Activated effector memory CD4-positive, alpha-beta T cell treated with anti-CD3 and anti-CD28 coated beads, Interleukin-2, amount 50 U/mL, for 16 hours (primary cell): ENCODE data around the gene TSPAN10.
A peak's percentile ranks its signal among the peaks of the same experiment; 100 is the strongest.
"Not testable (repeated sequence)": the region's sequence is repeated elsewhere in the genome, so short reads cannot be mapped to it uniquely, and the experiment has no call there.

Experiments used
- DNase-seq: peaks from one replicate; pipeline ENCODE4 v3.0.0-alpha.2; 2020

TSPAN10 gene

GRCh38 chr17:81636505-81637288 lies at the start of gene TSPAN10, which contains the start of gene NPLOC4:
TSPAN10 (plus strand) TSS chr17:81637196; CDS start chr17:81642413, 5,217 bp downstream.
NPLOC4 (minus strand) TSS chr17:81637112; CDS start chr17:81636930, 182 bp downstream.
- peak; percentile 94 for DNase-seq

GRCh38 chr17:81589612-81590011 lies 47.4 kb upstream of the TSPAN10 start:
- no peak for DNase-seq

GRCh38 chr17:81590121-81590520 lies 46.9 kb upstream of the TSPAN10 start:
- no peak for DNase-seq

GRCh38 chr17:81591971-81592370 lies 45.0 kb upstream of the TSPAN10 start:
- DNase-seq, result no peak

GRCh38 chr17:81593105-81593871 lies 43.7 kb upstream of the TSPAN10 start:
- no peak for DNase-seq

- no peak for DNase-seq
Observed at GRCh38 chr17:81599719-81600486, 37.1 kb upstream of the TSPAN10 start.

GRCh38 chr17:81601525-81602120 lies 35.4 kb upstream of the TSPAN10 start:
- DNase-seq, result peak; percentile 68

GRCh38 chr17:81603846-81604610 lies 33.0 kb upstream of the TSPAN10 start:
- no peak for DNase-seq

- DNase-seq, result no peak
Observed at GRCh38 chr17:81607431-81607830, 29.6 kb upstream of the TSPAN10 start.

- no peak for DNase-seq
Observed at GRCh38 chr17:81608082-81608481, 28.9 kb upstream of the TSPAN10 start.

GRCh38 chr17:81608605-81609004 lies 28.4 kb upstream of the TSPAN10 start:
- no peak for DNase-seq

GRCh38 chr17:81609541-81610311 lies 27.3 kb upstream of the TSPAN10 start:
- no peak for DNase-seq

- no peak for DNase-seq
Observed at GRCh38 chr17:81612172-81612970, 24.6 kb upstream of the TSPAN10 start.

GRCh38 chr17:81615401-81615930 lies 21.5 kb upstream of the TSPAN10 start:
- DNase-seq, result no peak

- DNase-seq, result no peak
Observed at GRCh38 chr17:81616877-81617276, 20.1 kb upstream of the TSPAN10 start.

- not testable (repeated sequence) for DNase-seq
Observed at GRCh38 chr17:81618307-81618706, 18.7 kb upstream of the TSPAN10 start.

GRCh38 chr17:81621494-81622130 lies 15.4 kb upstream of the TSPAN10 start:
- no peak for DNase-seq

- DNase-seq, result no peak
Observed at GRCh38 chr17:81630274-81630673, 6.7 kb upstream of the TSPAN10 start.

GRCh38 chr17:81631482-81631881 lies 5.5 kb upstream of the TSPAN10 start:
- DNase-seq, result no peak

- DNase-seq, result no peak
Observed at GRCh38 chr17:81635431-81635830, 1.6 kb upstream of the TSPAN10 start.
